ENCODE results near the gene ID2.

DNA sequence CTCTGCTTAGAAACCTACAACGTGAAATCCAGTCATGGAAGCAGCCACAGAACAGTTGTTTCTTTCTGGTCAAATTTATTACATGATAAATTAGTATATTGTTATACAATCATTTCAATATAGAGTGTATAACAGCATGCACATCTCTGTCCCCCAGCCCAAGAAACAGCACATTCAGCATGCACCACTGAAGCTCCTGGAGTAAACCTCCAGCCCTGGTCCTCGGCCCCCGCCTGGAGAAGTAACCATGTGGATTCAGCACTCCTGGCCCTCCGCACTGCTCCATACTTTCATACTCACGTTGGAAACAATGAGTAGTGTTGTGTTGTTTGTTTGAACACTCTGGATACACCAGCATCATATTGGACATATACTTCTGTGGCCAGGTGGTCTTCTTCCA is 15.3 kb upstream of the ID2 start:
- no peak for TF ChIP-seq POLR2A (IDR thresholded peaks at IDR 0.05)
- TF ChIP-seq CTCF (IDR thresholded peaks at IDR 0.05) = no peak
- TF ChIP-seq EP300 (IDR thresholded peaks at IDR 0.05; ENCODE audit: low read depth) = no peak
- no peak for TF ChIP-seq POLR2AphosphoS5 (IDR thresholded peaks at IDR 0.05)

All from transverse colon (tissue), 4 donors.